Panc1 (cell line): ENCODE results near the gene CLEC2B. TPM values are rescaled to one million over a fixed set of nuclear protein-coding genes. Genes with fewer than 3 reads are reported as not detected.

ENCODE experiments used
- ATAC-seq: fragments of 200-7000 bp; cut with Tn5 transposase; 2 replicates; pipeline ENCODE4 v1.9.1; 2020; ENCODE audit warnings: mild to moderate bottlenecking, moderate library complexity
- BruUV-seq: library from RNA; stranded (reverse); fragments of 400-500 nt; replicated peaks from 2 replicates; lab custom pipeline; 2021; lab: Mats Ljungman, UMichigan
- CTCF ChIA-PET: fragments of 300-600 bp; sonication (Branson Sonifier 250); formaldehyde crosslinking; loops from one replicate; lab custom pipeline; 2022; ENCODE audit warnings: antibody characterized with exemption; lab: Charles Lee
- POLR2A ChIA-PET: fragments of 300-600 bp; sonication (Branson Sonifier 250); formaldehyde crosslinking; loops from one replicate; lab custom pipeline; 2022; ENCODE audit warnings: antibody characterized with exemption; lab: Charles Lee
- DNase-seq: peaks from one replicate; pipeline ENCODE4 v3.0.0-alpha.2; 2010; ENCODE audit warnings: low read depth, low spot score
- H3K27ac ChIP-seq: 2 replicates; pipeline ENCODE4 v1.5.1; 2011; ENCODE audit warnings: mild to moderate bottlenecking, low read length, inconsistent platforms
- H3K27me3 ChIP-seq: fragments of 200-500 bp; sonication (Bioruptor generic); 2 replicates; pipeline ENCODE4 v1.6.0; 2014; ENCODE audit warnings: low read length, inconsistent platforms; ENCODE audit not compliant: control insufficient read depth, insufficient read depth
- H3K36me3 ChIP-seq: fragments of 200-500 bp; sonication (Bioruptor generic); 2 replicates; pipeline ENCODE4 v1.5.1; 2014; ENCODE audit warnings: inconsistent platforms, mild to moderate bottlenecking, low read length, moderate library complexity; ENCODE audit not compliant: control insufficient read depth, insufficient read depth
- H3K4me1 ChIP-seq: 2 replicates; pipeline ENCODE4 v1.5.1; 2011; ENCODE audit warnings: inconsistent platforms, mild to moderate bottlenecking, low read length, moderate library complexity; ENCODE audit not compliant: control insufficient read depth, insufficient read depth
- H3K4me3 ChIP-seq, 2 experiments: 2 replicates each; pipeline ENCODE4 v1.5.1; 2011 to 2012; ENCODE audit warnings: low read depth in 2 of 2, low read length in 2 of 2, mild to moderate bottlenecking in 2 of 2, inconsistent platforms in 1 of 2, moderate library complexity in 1 of 2
- H3K9me3 ChIP-seq: fragments of 200-500 bp; sonication (Bioruptor generic); 2 replicates; pipeline ENCODE4 v1.5.1; 2014; ENCODE audit warnings: low read depth, mild to moderate bottlenecking, inconsistent platforms, low read length, moderate library complexity; ENCODE audit not compliant: control insufficient read depth, insufficient read depth
- CTCF ChIP-seq: fragments of 450-650 bp; IDR thresholded peaks from 2 replicates; pipeline ENCODE4 v1.5.1; 2017; ENCODE audit warnings: mild to moderate bottlenecking
- POLR2AphosphoS5 ChIP-seq: IDR thresholded peaks from 2 replicates; pipeline ENCODE4 v1.6.1; 2012; ENCODE audit warnings: mild to moderate bottlenecking, low read depth, low read length, moderate library complexity
- REST ChIP-seq, 2 experiments: IDR thresholded peaks; 2 replicates each; pipeline ENCODE4 v1.6.1; 2011 to 2012; ENCODE audit warnings: low read depth in 2 of 2, control low read depth in 1 of 2, low read length in 1 of 2, mild to moderate bottlenecking in 1 of 2, moderate library complexity in 1 of 2; ENCODE audit not compliant: insufficient read depth in 1 of 2
- SIN3A ChIP-seq: IDR thresholded peaks from 2 replicates; pipeline ENCODE4 v1.6.1; 2012; ENCODE audit warnings: low read depth, mild to moderate bottlenecking, low read length, moderate library complexity, borderline replicate concordance; ENCODE audit not compliant: insufficient read depth
- TCF7L2 ChIP-seq: IDR thresholded peaks from 2 replicates; pipeline ENCODE4 v1.6.1; 2011; ENCODE audit warnings: mild to moderate bottlenecking, low read depth, low read length, inconsistent platforms
- in situ Hi-C: cut with HindIII; loops from 2 replicates; pipeline ENCODE4 v1.10.0; 2016; ENCODE audit warnings: low sequenced_read_pairs, low pct_unique_long_range_greater_than_20kb
- intact Hi-C: fragments of 100-400 bp; cut with micrococcal nuclease; formaldehyde crosslinking; loops from one replicate; pipeline ENCODE4 v1.10.0; 2022; ENCODE audit not compliant: unreplicated experiment
- total RNA-seq: library from RNA; stranded (reverse); gene quantifications from one replicate; pipeline ENCODE4 v1.2.1, GENCODE V29; 2021; ENCODE audit not compliant: unreplicated experiment

The CLEC2B gene
- total RNA-seq, 1 experiment from 2014 or later = 2.4 TPM

DNA sequence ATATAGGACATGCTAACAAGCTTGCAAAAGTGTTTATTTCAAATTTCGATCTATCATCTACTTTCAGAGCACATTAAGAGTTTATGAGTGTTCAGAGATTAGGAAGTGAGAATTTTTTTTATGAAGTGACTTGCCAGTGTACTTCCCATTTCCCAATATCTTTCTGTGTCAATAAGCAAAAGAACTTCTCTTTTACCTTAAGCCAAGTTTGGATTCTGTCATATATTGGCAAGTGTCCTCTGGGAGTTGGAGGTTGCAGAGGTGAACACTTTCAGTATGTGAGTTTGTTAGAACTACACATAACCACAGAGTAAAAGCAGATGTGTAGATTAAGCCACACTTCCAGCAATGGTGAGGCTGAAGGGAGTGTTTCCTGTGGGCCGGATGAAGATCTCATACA is 58.5 kb downstream of the CLEC2B start:
- TF ChIP-seq POLR2AphosphoS5 (no peak), CTCF (no peak), TCF7L2 (no peak), REST (IDR thresholded peaks at IDR 0.05; ENCODE audit: insufficient read depth in 1 of 2, low read depth in 2 of 2, low read length in 1 of 2) (no peak), SIN3A (no peak)
- Histone ChIP-seq H3K27me3 (no peaks in the 10 kb centered on the region), H3K4me1 (no peaks in the 10 kb centered on the region), H3K9me3 (no peaks in the 10 kb centered on the region), H3K27ac (no peak overlapping the region), H3K4me3 (no peak overlapping the region), H3K36me3 (no peaks in the 10 kb centered on the region)
- DNase-seq (no peak), ATAC-seq (no peak)
- POLR2A ChIA-PET = no interaction called here
- CTCF ChIA-PET = no interaction called here
- no TSS peak for BruUV-seq
- in situ Hi-C loops (no loop called here), intact Hi-C loops (no loop called here)

GRCh38 chr12:9809866-9810265 is 59.3 kb downstream of the CLEC2B start:
- Histone ChIP-seq H3K27me3 (no peaks in the 10 kb centered on the region), H3K4me3 (no peak overlapping the region), H3K36me3 (no peaks in the 10 kb centered on the region), H3K4me1 (no peaks in the 10 kb centered on the region), H3K9me3 (no peaks in the 10 kb centered on the region), H3K27ac (no peak overlapping the region)
- intact Hi-C loops (no loop called here), in situ Hi-C loops (no loop called here)
- ChIA-PET CTCF (no interaction called here), POLR2A (no interaction called here)
- ATAC-seq = no peak
- DNase-seq = no peak
- TF ChIP-seq TCF7L2 (no peak), CTCF (no peak), SIN3A (no peak), POLR2AphosphoS5 (no peak), REST (IDR thresholded peaks at IDR 0.05; ENCODE audit: insufficient read depth in 1 of 2, low read depth in 2 of 2, low read length in 1 of 2) (no peak)
- BruUV-seq = no TSS peak
